H9 (cell line): ENCODE measurements around the gene AP2A1. TPM values are rescaled to one million over a fixed set of nuclear protein-coding genes. Genes with fewer than 3 reads are reported as not detected.

Experiments used
- DNase-seq: peaks from one replicate; pipeline ENCODE4 v3.0.0-alpha.2; 2017
- H2AFZ ChIP-seq: one replicate; pipeline ENCODE4 v1.6.1; 2013; ENCODE audit warnings: mild to moderate bottlenecking, low read length, control low read depth, moderate library complexity
- H2AK5ac ChIP-seq: 2 replicates; pipeline ENCODE4 v1.6.1; 2013; ENCODE audit warnings: low read length, control low read depth, mixed read lengths; ENCODE audit not compliant: insufficient read length
- H2BK120ac ChIP-seq: one replicate; pipeline ENCODE4 v1.6.1; 2013; ENCODE audit warnings: low read depth, mild to moderate bottlenecking, low read length, control low read depth, inconsistent platforms; ENCODE audit not compliant: poor library complexity, severe bottlenecking
- H2BK12ac ChIP-seq: 2 replicates; pipeline ENCODE4 v1.6.1; 2013; ENCODE audit warnings: low read length, control low read depth, mixed read lengths, low read depth; ENCODE audit not compliant: insufficient read length
- H2BK15ac ChIP-seq: 2 replicates; pipeline ENCODE4 v1.6.1; 2013; ENCODE audit warnings: low read depth, low read length, control low read depth
- H2BK20ac ChIP-seq: one replicate; pipeline ENCODE4 v1.6.1; 2013; ENCODE audit warnings: low read depth, mild to moderate bottlenecking, low read length, control low read depth, inconsistent platforms; ENCODE audit not compliant: poor library complexity, severe bottlenecking
- H2BK5ac ChIP-seq: 2 replicates; pipeline ENCODE4 v1.6.1; 2013; ENCODE audit warnings: low read length, control low read depth, mixed read lengths; ENCODE audit not compliant: insufficient read length
- H3K14ac ChIP-seq: 2 replicates; pipeline ENCODE4 v1.6.1; 2013; ENCODE audit warnings: low read length, control low read depth; ENCODE audit not compliant: insufficient read depth
- H3K18ac ChIP-seq: 2 replicates; pipeline ENCODE4 v1.6.1; 2013; ENCODE audit warnings: low read depth, mild to moderate bottlenecking, mixed read lengths, low read length, control low read depth; ENCODE audit not compliant: insufficient read length
- H3K23ac ChIP-seq: 2 replicates; pipeline ENCODE4 v1.6.1; 2013; ENCODE audit warnings: low read length, control low read depth, mixed read lengths, low read depth; ENCODE audit not compliant: insufficient read length
- H3K23me2 ChIP-seq: 2 replicates; pipeline ENCODE4 v1.6.1; 2013; ENCODE audit warnings: low read depth, mild to moderate bottlenecking, mixed read lengths, low read length, control low read depth; ENCODE audit not compliant: insufficient read length, poor library complexity, severe bottlenecking
- H3K27ac ChIP-seq: 2 replicates; pipeline ENCODE4 v1.5.1; 2013; ENCODE audit warnings: low read length, control low read depth, mixed read lengths, low read depth; ENCODE audit not compliant: insufficient read length
- H3K27me3 ChIP-seq: 2 replicates; pipeline ENCODE4 v1.6.1; 2013; ENCODE audit warnings: low read length, control low read depth, inconsistent platforms; ENCODE audit not compliant: insufficient read depth
- H3K4ac ChIP-seq: 2 replicates; pipeline ENCODE4 v1.6.1; 2013; ENCODE audit warnings: low read depth, mild to moderate bottlenecking, control low read depth, inconsistent platforms, low read length, moderate library complexity
- H3K4me1 ChIP-seq: 2 replicates; pipeline ENCODE4 v1.6.1; 2013; ENCODE audit warnings: low read length, control low read depth, inconsistent platforms; ENCODE audit not compliant: insufficient read depth
- H3K4me2 ChIP-seq: 2 replicates; pipeline ENCODE4 v1.6.1; 2013; ENCODE audit warnings: low read length, control low read depth, mixed read lengths; ENCODE audit not compliant: insufficient read length, insufficient read depth
- H3K56ac ChIP-seq: 2 replicates; pipeline ENCODE4 v1.6.1; 2013; ENCODE audit warnings: low read depth, mild to moderate bottlenecking, mixed read lengths, low read length, control low read depth; ENCODE audit not compliant: insufficient read length
- H3K79me1 ChIP-seq: 2 replicates; pipeline ENCODE4 v1.6.1; 2013; ENCODE audit warnings: low read depth, mild to moderate bottlenecking, moderate library complexity, low read length, control low read depth, inconsistent platforms; ENCODE audit not compliant: insufficient read depth, poor library complexity, severe bottlenecking
- H3K79me2 ChIP-seq: 2 replicates; pipeline ENCODE4 v1.6.1; 2013; ENCODE audit warnings: low read length, control low read depth, inconsistent platforms; ENCODE audit not compliant: insufficient read depth
- H3K9ac ChIP-seq: 2 replicates; pipeline ENCODE4 v1.6.1; 2013; ENCODE audit warnings: low read length, control low read depth, mixed read lengths; ENCODE audit not compliant: insufficient read length; ENCODE audit errors: extremely low read depth
- H3K9me3 ChIP-seq: one replicate; pipeline ENCODE4 v1.6.1; 2013; ENCODE audit warnings: low read depth, low read length, inconsistent platforms; ENCODE audit not compliant: control insufficient read depth
- H3T11ph ChIP-seq: one replicate; pipeline ENCODE4 v1.6.1; 2013; ENCODE audit warnings: mild to moderate bottlenecking, low read length, control low read depth, inconsistent platforms
- H4K20me1 ChIP-seq: one replicate; pipeline ENCODE4 v1.6.1; 2013; ENCODE audit not compliant: control insufficient read depth, insufficient read length, insufficient read depth
- H4K5ac ChIP-seq: 2 replicates; pipeline ENCODE4 v1.6.1; 2013; ENCODE audit warnings: low read depth, mild to moderate bottlenecking, mixed read lengths, low read length, control low read depth; ENCODE audit not compliant: insufficient read length
- H4K8ac ChIP-seq: replicated peaks from 2 replicates; pipeline ENCODE4 v1.6.1; 2013; ENCODE audit warnings: low read length, control low read depth, mixed read lengths, low read depth; ENCODE audit not compliant: insufficient read length
- H4K91ac ChIP-seq: 2 replicates; pipeline ENCODE4 v1.6.1; 2013; ENCODE audit warnings: low read depth, mild to moderate bottlenecking, moderate library complexity, mixed read lengths, low read length, control low read depth; ENCODE audit not compliant: insufficient read length
- H3K27ac Mint-ChIP-seq, 3 experiments: 2 replicates in 2 of 3; 3 replicates in 1 of 3; pipeline ENCODE4 v1.8.0; 2020 to 2021; ENCODE audit warnings: mixed read lengths in 3 of 3, mild to moderate bottlenecking in 1 of 3, moderate library complexity in 1 of 3
- H3K27me3 Mint-ChIP-seq: 2 replicates; pipeline ENCODE4 v1.8.0; 2021; ENCODE audit warnings: low read depth, mild to moderate bottlenecking, moderate library complexity, mixed read lengths
- H3K36me3 Mint-ChIP-seq, 3 experiments: 2 replicates in 2 of 3; 3 replicates in 1 of 3; pipeline ENCODE4 v1.8.0; 2020 to 2021; ENCODE audit warnings: low read depth in 3 of 3, mixed read lengths in 3 of 3; ENCODE audit not compliant: insufficient read depth in 1 of 3
- H3K4me1 Mint-ChIP-seq, 2 experiments: 2 replicates each; pipeline ENCODE4 v1.8.0; 2020; ENCODE audit warnings: mixed read lengths in 2 of 2
- H3K4me3 Mint-ChIP-seq, 2 experiments: 2 replicates in 1 of 2; 3 replicates in 1 of 2; pipeline ENCODE4 v1.8.0; 2020 to 2021; ENCODE audit warnings: mild to moderate bottlenecking in 2 of 2, mixed read lengths in 2 of 2, moderate library complexity in 1 of 2
- H3K9me3 Mint-ChIP-seq, 2 experiments: 2 replicates in 1 of 2; 3 replicates in 1 of 2; pipeline ENCODE4 v1.8.0; 2020; ENCODE audit warnings: mild to moderate bottlenecking in 2 of 2, mixed read lengths in 2 of 2, moderate library complexity in 1 of 2
- CTCF ChIP-seq: fragments of 200-600 bp; sonication (generic); conservative IDR thresholded peaks from 3 replicates; pipeline ENCODE4 v1.8.0; 2021; ENCODE audit warnings: antibody characterized with exemption, mild to moderate bottlenecking
- whole genome bisulfite sequencing: extraction: QIAGEN DNeasy Blood & Tissue Kit; methylation state at CpG from one replicate; pipeline ENCODE4 v1.1.7; 2013; ENCODE audit warnings: missing lambda C conversion rate, low lambda C conversion rate, mixed read lengths; ENCODE audit not compliant: insufficient read length; ENCODE audit errors: extremely low coverage; 5-methylcytosine and 5-hydroxymethylcytosine counted together
- total RNA-seq: library from RNA; stranded (reverse); gene quantifications from 2 replicates; pipeline ENCODE4 v1.2.1, GENCODE V29; 2021

The AP2A1 gene
- total RNA-seq, 1 experiment from 2014 or later = 108 TPM

DNA sequence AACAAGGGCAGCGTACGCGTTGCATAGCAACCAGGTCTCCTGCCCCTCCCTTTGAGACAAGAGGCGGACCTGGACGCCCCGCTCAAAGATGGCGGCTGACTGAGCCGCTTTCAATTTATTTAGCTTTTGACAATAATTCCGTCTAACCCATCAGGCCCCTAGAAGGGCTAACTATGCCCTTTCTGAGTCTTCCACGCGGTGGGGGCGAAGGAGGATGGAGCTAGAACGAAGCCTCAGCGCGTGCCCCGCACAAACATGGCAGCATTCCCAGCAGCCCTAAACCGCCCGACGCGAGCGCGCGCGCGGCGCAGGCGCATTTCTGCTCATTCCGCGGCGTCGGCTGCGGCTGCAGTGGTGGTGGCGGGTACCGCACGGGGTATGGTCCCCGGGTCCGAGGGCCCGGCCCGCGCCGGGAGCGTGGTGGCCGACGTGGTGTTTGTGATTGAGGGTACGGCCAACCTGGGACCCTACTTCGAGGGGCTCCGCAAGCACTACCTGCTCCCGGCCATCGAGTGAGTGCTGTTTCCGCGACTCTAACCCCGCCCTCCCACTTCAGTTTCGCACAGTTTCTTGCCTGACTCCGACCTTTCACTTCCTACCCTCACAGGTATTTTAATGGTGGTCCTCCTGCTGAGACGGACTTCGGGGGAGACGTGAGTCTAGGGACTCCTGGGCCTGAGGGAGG lies 51.3 kb downstream of the AP2A1 start, which contains the start of gene MED25:
Gene MED25, plus strand, starts transcription at position 326 of the 685 bp plus-strand sequence. Its CDS starts 53 bp downstream, at position 379.
- Histone ChIP-seq H3K23me2 (peaks cover 5% of the 10 kb centered on the region), H2BK12ac (peak within 1 kb of the TSS; percentile 66), H3K4me2 (peak within 1 kb of the TSS; percentile 74), H3T11ph (no peak within 1 kb of the TSS), H3K4me1 (peaks cover 3% of the 10 kb centered on the region; the same call in 1 of the 2 replicates), H3K56ac (no peak within 1 kb of the TSS), H2BK120ac (peak within 1 kb of the TSS; percentile 89), H3K23ac (no peak within 1 kb of the TSS), H4K5ac (no peak within 1 kb of the TSS), H2AK5ac (no peak within 1 kb of the TSS), H3K14ac (peak within 1 kb of the TSS; percentile 97), H3K27me3 (no peaks in the 10 kb centered on the region), H2AFZ (no peak within 1 kb of the TSS), H2BK5ac (peak within 1 kb of the TSS; percentile 37), H4K91ac (peak within 1 kb of the TSS; percentile 44), H4K20me1 (no peaks in the 10 kb centered on the region), H3K9ac (peak within 1 kb of the TSS; percentile 93), H3K27ac (no peak within 1 kb of the TSS), H4K8ac (no peak within 1 kb of the TSS), H2BK15ac (no peak within 1 kb of the TSS), H3K4ac (peak within 1 kb of the TSS; percentile 15), H3K79me2 (peaks cover 5% of the 10 kb centered on the region; the same call in 1 of the 2 replicates), H2BK20ac (no peak within 1 kb of the TSS), H3K18ac (peak within 1 kb of the TSS; percentile 91), H3K9me3 (no peaks in the 10 kb centered on the region), H3K79me1 (peaks cover 11% of the 10 kb centered on the region)
- no peaks in the 10 kb centered on the region for H3K27me3 Mint-ChIP-seq
- H3K4me1 Mint-ChIP-seq = peaks cover 10 to 24% of the 10 kb centered on the region in 2 experiments
- peak; percentile 85 for DNase-seq
- peak; percentile 37; the same call in 2 of the 3 replicates for TF ChIP-seq CTCF
- peaks cover 9 to 21% (median 10%) of the 10 kb centered on the region in 3 experiments for H3K36me3 Mint-ChIP-seq
- peak within 1 kb of the TSS; percentile 94 to 96 for H3K4me3 Mint-ChIP-seq
- no CpG with 5 or more reads among the region's 57 CpGs for WGBS
- H3K9me3 Mint-ChIP-seq = no peaks in the 10 kb centered on the region
- peak within 1 kb of the TSS; percentile 99 to 100 (median 100) for H3K27ac Mint-ChIP-seq
